GM19023 (cell line): ENCODE measurements around the gene LHFPL3.
"Not testable (repeated sequence)": the region's sequence is repeated elsewhere in the genome, so short reads cannot be mapped to it uniquely, and the experiment has no call there.

ENCODE experiments used
- ATAC-seq: cut with Tn5 transposase; IDR thresholded peaks from one replicate; pipeline ENCODE4 v1.9.1; 2021; ENCODE audit warnings: mild to moderate bottlenecking, moderate library complexity; ENCODE audit not compliant: unreplicated experiment

Gene LHFPL3

DNA sequence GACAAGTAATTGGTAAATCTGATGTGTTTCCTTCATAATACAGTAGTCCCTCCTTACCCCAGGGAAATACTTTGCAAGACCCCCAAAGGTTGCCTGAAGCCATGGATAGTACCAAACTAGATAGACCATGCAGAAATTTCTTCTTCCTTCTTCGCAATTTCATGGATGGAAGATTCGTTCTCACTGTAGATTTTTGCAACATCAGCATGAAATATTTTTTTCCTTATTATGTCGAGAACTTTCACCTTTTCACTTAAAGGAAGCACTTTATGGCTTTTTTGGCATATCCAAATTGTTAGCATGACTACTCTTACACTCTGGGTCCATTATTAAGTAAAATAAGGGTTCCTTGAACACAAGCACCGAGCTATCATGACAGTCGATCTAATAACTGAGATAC is 333.2 kb downstream of the LHFPL3 start:
- no peak for ATAC-seq

GRCh38 chr7:104664648-104665047 is 336.2 kb downstream of the LHFPL3 start:
- no peak for ATAC-seq

DNA sequence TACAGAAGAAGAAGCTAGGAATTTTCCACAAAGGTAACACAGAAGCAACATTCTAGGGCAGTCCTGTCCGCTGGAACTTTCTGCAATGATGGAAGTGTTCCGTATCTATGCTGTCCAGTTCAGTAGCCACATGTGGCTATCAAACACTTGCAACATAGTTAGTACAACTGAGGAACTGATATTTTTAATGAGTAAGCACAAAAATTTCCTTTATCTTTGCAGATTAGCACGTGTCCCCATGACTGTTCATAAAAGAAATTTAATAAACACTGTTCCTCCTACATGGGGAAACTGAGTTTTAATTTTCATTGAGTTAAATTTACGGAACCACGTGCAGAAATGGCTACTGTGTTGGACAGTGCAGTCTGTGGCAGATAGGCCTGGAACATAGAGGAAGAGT is 349.2 kb downstream of the LHFPL3 start:
- no peak for ATAC-seq

DNA sequence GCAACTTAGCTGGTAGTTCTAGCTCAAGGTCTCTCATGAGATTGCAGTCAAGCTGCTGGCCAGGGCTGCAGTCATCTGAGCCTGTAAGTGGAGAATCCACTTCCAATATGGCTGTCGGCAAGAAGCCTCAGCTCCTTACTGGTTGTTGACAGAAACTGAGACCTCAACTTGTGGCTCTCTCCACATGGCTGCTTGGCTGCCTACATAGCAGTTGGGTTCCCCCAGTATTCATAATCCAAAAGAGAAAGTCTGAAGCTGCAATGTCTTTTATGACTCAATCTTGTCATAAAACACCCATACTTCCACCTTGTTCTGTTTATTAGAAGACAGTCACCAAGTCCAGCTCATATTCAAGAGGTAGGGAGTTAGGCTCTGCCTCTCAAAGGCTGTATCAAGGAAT is 350.7 kb downstream of the LHFPL3 start:
- no peak for ATAC-seq

- no peak for ATAC-seq
Measured at GRCh38 chr7:104686286-104686685, 357.9 kb downstream of the LHFPL3 start.

DNA sequence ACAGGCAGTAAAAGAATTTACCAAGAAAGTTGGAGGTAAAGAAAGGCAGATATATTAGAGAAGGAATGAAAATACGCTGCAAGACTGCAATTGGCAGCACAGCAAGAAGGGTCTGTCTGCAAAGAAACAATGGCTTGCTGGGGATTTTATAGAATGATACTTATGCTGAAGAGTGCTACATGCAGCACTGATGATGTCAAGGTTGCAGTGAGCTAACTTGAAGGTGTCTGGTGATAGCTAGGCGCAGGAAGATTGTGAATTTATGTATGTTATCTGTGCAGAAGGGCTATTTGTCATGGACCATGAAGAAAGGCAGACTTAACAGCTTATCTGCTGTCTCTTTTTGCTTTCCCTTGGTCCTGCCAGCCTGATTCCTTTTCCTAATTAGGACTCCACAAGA is 366.3 kb downstream of the LHFPL3 start:
- ATAC-seq: no peak

- ATAC-seq: no peak
Measured at GRCh38 chr7:104695563-104695962, 367.2 kb downstream of the LHFPL3 start.

DNA sequence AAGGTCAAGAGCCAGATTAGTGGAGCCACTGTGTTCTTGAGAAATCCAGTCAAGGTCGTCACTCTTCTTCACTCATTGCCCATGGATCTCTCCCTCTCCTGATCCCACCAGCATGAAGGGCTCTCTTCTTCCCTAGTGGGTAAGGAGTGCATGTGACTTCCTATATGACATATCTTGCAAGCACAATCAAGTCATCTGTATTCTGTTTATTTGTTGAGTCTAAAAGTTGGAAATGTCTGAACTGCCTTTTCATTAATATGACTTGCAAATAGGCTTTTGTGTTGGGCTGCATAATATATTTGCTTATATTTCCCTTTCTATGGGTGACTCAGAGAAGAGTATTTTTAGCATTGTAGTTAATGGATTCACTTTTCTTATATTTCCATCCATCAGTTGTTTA is 371.9 kb downstream of the LHFPL3 start:
- ATAC-seq: no peak

- ATAC-seq: not testable (repeated sequence)
Measured at GRCh38 chr7:104721027-104721426, 392.6 kb downstream of the LHFPL3 start.

DNA sequence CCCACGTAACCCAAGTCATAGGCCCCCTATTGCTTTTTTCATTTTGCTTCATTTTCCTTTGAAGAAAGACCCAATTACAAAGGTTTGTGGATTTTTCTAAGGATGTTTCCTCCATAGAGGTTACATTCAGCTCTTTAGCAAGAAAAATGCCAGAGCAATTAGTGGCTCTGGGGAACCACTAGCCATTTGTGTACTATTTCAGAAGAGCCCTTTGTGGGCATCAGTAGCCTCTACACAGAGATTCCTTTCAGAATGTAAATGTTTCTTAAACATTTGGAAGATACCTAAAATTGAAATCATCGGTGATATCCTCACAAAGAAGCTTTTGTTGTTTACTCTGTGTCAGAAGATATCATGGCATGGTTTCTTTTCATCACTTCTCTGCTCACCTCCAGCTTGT is 394.6 kb downstream of the LHFPL3 start:
- no peak for ATAC-seq

GRCh38 chr7:104758504-104758903 is 430.1 kb downstream of the LHFPL3 start:
- ATAC-seq: no peak

- ATAC-seq: no peak
Measured at GRCh38 chr7:104761892-104762291, 433.5 kb downstream of the LHFPL3 start.

GRCh38 chr7:104767113-104767512 is 438.7 kb downstream of the LHFPL3 start:
- no peak for ATAC-seq

DNA sequence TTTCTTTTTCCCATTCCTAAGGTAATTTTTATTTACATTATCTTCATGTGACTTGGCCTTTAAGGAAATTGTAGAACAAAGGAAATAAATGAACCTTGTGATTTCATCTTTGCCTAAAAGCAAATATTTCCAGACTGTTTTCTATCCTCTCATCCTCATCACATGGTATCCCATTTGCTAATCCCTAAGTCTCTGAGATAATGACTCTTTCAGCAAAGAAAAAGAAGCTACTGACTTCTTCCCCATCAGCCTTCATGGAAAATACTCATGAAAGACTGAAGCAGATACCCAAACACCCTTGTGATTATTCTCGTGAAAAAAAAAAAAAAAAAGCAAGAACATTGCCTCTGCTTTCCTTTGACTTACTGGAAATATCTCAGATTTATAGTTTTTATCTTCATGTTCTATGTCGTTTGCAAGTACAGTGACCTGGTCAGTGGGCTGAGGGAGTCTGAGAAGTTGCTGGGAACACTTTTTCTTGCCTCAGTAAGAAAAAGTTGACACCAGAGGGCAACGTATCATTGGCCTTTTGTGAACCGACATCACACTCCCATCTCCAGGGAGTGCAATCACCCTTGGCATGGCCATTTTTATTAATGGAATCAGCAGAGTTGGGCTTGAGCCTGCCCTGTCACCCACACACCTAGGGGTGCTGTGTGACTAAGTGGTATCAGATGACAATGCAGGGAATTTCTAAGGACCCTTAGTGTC is 439.6 kb downstream of the LHFPL3 start:
- ATAC-seq: no peak

- no peak for ATAC-seq
Measured at GRCh38 chr7:104772405-104773345, 444.3 kb downstream of the LHFPL3 start.

GRCh38 chr7:104773796-104774195 is 445.4 kb downstream of the LHFPL3 start:
- ATAC-seq: no peak

- ATAC-seq: no peak
Measured at GRCh38 chr7:104775531-104775930, 447.1 kb downstream of the LHFPL3 start.

- ATAC-seq: no peak
Measured at GRCh38 chr7:104777301-104777800, 448.9 kb downstream of the LHFPL3 start.

DNA sequence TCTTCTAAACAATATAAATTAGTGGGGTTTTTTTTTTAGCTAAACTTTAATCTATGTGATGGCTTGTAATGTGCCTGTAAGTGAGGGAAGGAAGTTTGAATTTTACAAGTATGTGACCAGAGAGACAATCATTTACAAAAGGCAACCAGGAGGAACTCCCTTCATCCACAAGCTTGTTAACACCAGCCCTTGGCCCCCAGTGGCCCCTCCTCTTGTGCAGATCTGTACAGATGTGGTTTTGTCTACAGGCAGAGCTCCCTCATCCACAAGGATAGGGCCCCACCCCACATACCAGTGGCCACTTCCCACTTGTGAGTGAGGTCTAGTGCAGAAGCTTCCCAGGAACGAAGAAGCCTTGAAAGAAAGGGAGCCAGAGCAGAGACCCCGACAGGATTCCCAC is 451.5 kb downstream of the LHFPL3 start:
- no peak for ATAC-seq

- ATAC-seq: no peak
Measured at GRCh38 chr7:104784686-104785085, 456.3 kb downstream of the LHFPL3 start.

GRCh38 chr7:104789780-104790179 is 461.4 kb downstream of the LHFPL3 start:
- no peak for ATAC-seq

- no peak for ATAC-seq
Measured at GRCh38 chr7:104790440-104790839, 462.0 kb downstream of the LHFPL3 start.
